IMR-90 (cell line): ENCODE results near the gene RNASET2. TPM values are rescaled to one million over a fixed set of nuclear protein-coding genes. Genes with fewer than 3 reads are reported as not detected.

Experiments
- ATAC-seq: fragments of 200-7000 bp; cut with Tn5 transposase; 2 replicates; pipeline ENCODE4 v1.9.1; 2020; ENCODE audit warnings: low read depth, mild to moderate bottlenecking, moderate library complexity
- BruUV-seq: library from RNA; stranded (reverse); fragments of 400-500 nt; replicated peaks from 2 replicates; lab custom pipeline; 2021; lab: Mats Ljungman, UMichigan
- CTCF ChIA-PET: fragments of 300-600 bp; formaldehyde crosslinking; extraction: SDS; loops from one replicate; lab custom pipeline; 2021; ENCODE audit warnings: antibody characterized with exemption; lab: Yijun Ruan, JAX
- POLR2A ChIA-PET: fragments of 300-600 bp; sonication (Branson Sonifier 250); formaldehyde crosslinking; loops from one replicate; lab custom pipeline; 2022; ENCODE audit warnings: antibody characterized with exemption; ENCODE audit not compliant: unreplicated experiment; lab: Charles Lee
- DNase-seq: peaks from one replicate; pipeline ENCODE4 v3.0.0; 2013
- H2AFZ ChIP-seq: replicated peaks from 2 replicates; pipeline ENCODE3; 2013; ENCODE audit warnings: low read length, mild to moderate bottlenecking; ENCODE audit not compliant: poor library complexity
- H2AK5ac ChIP-seq: 2 replicates; pipeline ENCODE4 v1.6.1; 2013; ENCODE audit warnings: low read depth, low read length, inconsistent platforms
- H2AK9ac ChIP-seq: replicated peaks from 2 replicates; pipeline ENCODE3; 2013; ENCODE audit warnings: mild to moderate bottlenecking, low read depth, low read length, moderate library complexity; ENCODE audit not compliant: poor library complexity
- H2BK120ac ChIP-seq: 2 replicates; pipeline ENCODE4 v1.6.1; 2013; ENCODE audit warnings: low read depth, low read length, inconsistent platforms
- H2BK15ac ChIP-seq: 3 replicates; pipeline ENCODE4 v1.6.1; 2013; ENCODE audit warnings: low read depth, low read length, inconsistent platforms
- H2BK20ac ChIP-seq: 2 replicates; pipeline ENCODE4 v1.6.1; 2013; ENCODE audit warnings: low read depth, mild to moderate bottlenecking, inconsistent platforms, low read length, moderate library complexity
- H2BK5ac ChIP-seq: 2 replicates; pipeline ENCODE4 v1.6.1; 2013; ENCODE audit warnings: mild to moderate bottlenecking, low read depth, low read length, inconsistent platforms; ENCODE audit not compliant: poor library complexity, severe bottlenecking
- H3K14ac ChIP-seq: replicated peaks from 2 replicates; pipeline ENCODE4 v1.6.1; 2013; ENCODE audit warnings: low read depth, low read length, inconsistent platforms
- H3K18ac ChIP-seq: 2 replicates; pipeline ENCODE4 v1.6.1; 2013; ENCODE audit warnings: low read depth, low read length, control low read depth
- H3K23ac ChIP-seq: 2 replicates; pipeline ENCODE4 v1.6.1; 2013; ENCODE audit warnings: low read depth, low read length, inconsistent platforms
- H3K27ac ChIP-seq: 2 replicates; pipeline ENCODE4 v1.5.1; 2013; ENCODE audit warnings: mild to moderate bottlenecking, control low read depth, low read length; ENCODE audit not compliant: insufficient read depth
- H3K27me3 ChIP-seq: 2 replicates; pipeline ENCODE4 v1.6.1; 2013; ENCODE audit warnings: low read length; ENCODE audit not compliant: control insufficient read depth, insufficient read depth
- H3K36me3 ChIP-seq: 2 replicates; pipeline ENCODE4 v1.6.1; 2013; ENCODE audit warnings: low read length, mixed read lengths; ENCODE audit not compliant: control insufficient read depth, insufficient read depth
- H3K4ac ChIP-seq: 2 replicates; pipeline ENCODE4 v1.6.1; 2013; ENCODE audit warnings: low read depth, low read length, inconsistent platforms
- H3K4me1 ChIP-seq: 2 replicates; pipeline ENCODE4 v1.6.1; 2013; ENCODE audit warnings: low read length, mixed read lengths; ENCODE audit not compliant: control insufficient read depth, insufficient read depth
- H3K4me2 ChIP-seq: 2 replicates; pipeline ENCODE4 v1.6.1; 2013; ENCODE audit warnings: low read depth, mild to moderate bottlenecking, control low read depth, low read length, moderate library complexity
- H3K4me3 ChIP-seq: 2 replicates; pipeline ENCODE4 v1.5.1; 2013; ENCODE audit warnings: low read depth, mild to moderate bottlenecking, control low read depth, low read length, moderate library complexity; ENCODE audit not compliant: insufficient read depth
- H3K56ac ChIP-seq: 2 replicates; pipeline ENCODE4 v1.6.1; 2013; ENCODE audit warnings: low read length, inconsistent platforms; ENCODE audit not compliant: insufficient read depth; ENCODE audit errors: extremely low read depth
- H3K79me1 ChIP-seq, 2 experiments: 2 replicates each; pipeline ENCODE4 v1.6.1; 2013; ENCODE audit warnings: low read length in 2 of 2, inconsistent platforms in 1 of 2, low read depth in 1 of 2
- H3K9ac ChIP-seq: 2 replicates; pipeline ENCODE4 v1.6.1; 2013; ENCODE audit warnings: low read depth, low read length, control low read depth
- H3K9me1 ChIP-seq: 2 replicates; pipeline ENCODE4 v1.6.1; 2013; ENCODE audit warnings: low read length, inconsistent platforms; ENCODE audit not compliant: insufficient read depth
- H3K9me3 ChIP-seq: 2 replicates; pipeline ENCODE4 v1.6.1; 2013; ENCODE audit warnings: low read length; ENCODE audit not compliant: control insufficient read depth, insufficient read depth
- H4K20me1 ChIP-seq: 2 replicates; pipeline ENCODE4 v1.6.1; 2013; ENCODE audit warnings: low read length, inconsistent platforms; ENCODE audit not compliant: insufficient read depth
- H4K5ac ChIP-seq: 2 replicates; pipeline ENCODE4 v1.6.1; 2013; ENCODE audit warnings: mild to moderate bottlenecking, low read depth, low read length, control low read depth
- H4K8ac ChIP-seq, 2 experiments: 2 replicates each; pipeline ENCODE4 v1.6.1; 2013; ENCODE audit warnings: low read depth in 2 of 2, low read length in 2 of 2, control low read depth in 1 of 2, inconsistent platforms in 1 of 2
- H4K91ac ChIP-seq: 2 replicates; pipeline ENCODE4 v1.6.1; 2013; ENCODE audit warnings: low read depth, low read length, inconsistent platforms; ENCODE audit not compliant: insufficient read depth
- CEBPB ChIP-seq: IDR thresholded peaks from 2 replicates; pipeline ENCODE4 v1.6.1; 2012; ENCODE audit warnings: low read depth, low read length, improper control_type of control experiment
- CHD1 ChIP-seq: IDR thresholded peaks from 2 replicates; pipeline ENCODE4 v1.6.1; 2012; ENCODE audit warnings: low read depth, low read length, improper control_type of control experiment
- CTCF ChIP-seq: conservative IDR thresholded peaks from 2 replicates; pipeline ENCODE4 v1.5.1; 2012; ENCODE audit warnings: mild to moderate bottlenecking, low read depth, low read length, improper control_type of control experiment
- FOS ChIP-seq: fragments of 150-350 bp; IDR thresholded peaks from 2 replicates; pipeline ENCODE4 v1.6.1; 2016; ENCODE audit warnings: low read depth, low read length
- MAFK ChIP-seq: IDR thresholded peaks from 2 replicates; pipeline ENCODE4 v1.6.1; 2012; ENCODE audit warnings: low read depth, low read length, improper control_type of control experiment
- MAZ ChIP-seq: IDR thresholded peaks from 2 replicates; pipeline ENCODE4 v1.6.1; 2012; ENCODE audit warnings: low read depth, mild to moderate bottlenecking, low read length, improper control_type of control experiment, moderate library complexity, borderline replicate concordance
- MXI1 ChIP-seq: IDR thresholded peaks from 2 replicates; pipeline ENCODE4 v1.6.1; 2012; ENCODE audit warnings: low read depth, mild to moderate bottlenecking, low read length, moderate library complexity, borderline replicate concordance
- NFE2L2 ChIP-seq: fragments of 150-350 bp; IDR thresholded peaks from 2 replicates; pipeline ENCODE4 v1.6.1; 2016; ENCODE audit warnings: low read depth, mild to moderate bottlenecking, low read length
- POLR2A ChIP-seq: IDR thresholded peaks from 2 replicates; pipeline ENCODE4 v1.6.1; 2012; ENCODE audit warnings: mild to moderate bottlenecking, low read depth, low read length
- RAD21 ChIP-seq: IDR thresholded peaks from 2 replicates; pipeline ENCODE4 v1.6.1; 2012; ENCODE audit warnings: low read length, improper control_type of control experiment
- RCOR1 ChIP-seq: IDR thresholded peaks from 2 replicates; pipeline ENCODE4 v1.6.1; 2012; ENCODE audit warnings: mild to moderate bottlenecking, low read length, improper control_type of control experiment; ENCODE audit not compliant: insufficient replicate concordance
- RFX5 ChIP-seq: IDR thresholded peaks from 2 replicates; pipeline ENCODE4 v1.8.0; 2012; ENCODE audit warnings: low read depth, mild to moderate bottlenecking, low read length, moderate library complexity
- SMC3 ChIP-seq: fragments of 150-350 bp; IDR thresholded peaks from 2 replicates; pipeline ENCODE4 v1.6.1; 2016; ENCODE audit warnings: low read depth, mild to moderate bottlenecking, antibody characterized with exemption, low read length, moderate library complexity
- WGBS, 2 experiments: methylation state at CpG; one replicate each; pipeline versions ENCODE4 v1.1.5 to v1.1.7; 2013; ENCODE audit warnings: missing lambda C conversion rate in 2 of 2; ENCODE audit not compliant: insufficient read length in 1 of 2; ENCODE audit errors: extremely low coverage in 2 of 2; 5-methylcytosine and 5-hydroxymethylcytosine counted together
- dilution Hi-C: fragments of 300-500 bp; cut with HindIII; formaldehyde crosslinking; loops from one replicate; pipeline ENCODE4 v1.14.3; 2018; ENCODE audit warnings: low sequenced_read_pairs; ENCODE audit not compliant: unreplicated experiment
- in situ Hi-C: fragments of 300-500 bp; cut with MboI; formaldehyde crosslinking; loops from 3 replicates; pipeline ENCODE4 v1.14.3; 2019; ENCODE audit warnings: low sequenced_read_pairs, inconsistent platforms, mixed read lengths
- intact Hi-C: fragments of 100-400 bp; cut with micrococcal nuclease; formaldehyde crosslinking; loops from 2 replicates; pipeline ENCODE4 v1.10.0; 2022
- polyA plus RNA-seq, 3 experiments: library from polyadenylated mRNA; depleted of rRNA; stranded (reverse); fragments of >200 nt; gene quantifications; 2 replicates each; pipeline ENCODE4 v1.2.3, GENCODE V29; 2012; ENCODE audit warnings: low replicate concordance in 1 of 3
- total RNA-seq: library from RNA; depleted of rRNA; stranded (reverse); fragments of >200 nt; gene quantifications from 2 replicates; pipeline ENCODE4 v1.2.3, GENCODE V29; 2012
- TF ChIP-seq, protein P1 (sequence below): fragments of 150-350 bp; IDR thresholded peaks from 2 replicates; pipeline ENCODE4 v1.6.1; 2016; ENCODE audit warnings: low read depth, mild to moderate bottlenecking, low read length, moderate library complexity, borderline replicate concordance
- TF ChIP-seq, protein P2 (sequence below): fragments of 150-350 bp; IDR thresholded peaks from 2 replicates; pipeline ENCODE4 v1.6.1; 2017; ENCODE audit warnings: mild to moderate bottlenecking, antibody characterized with exemption, low read length, low read depth

The RNASET2 gene
- total and polyA plus RNA-seq, 2 of the 4 experiments (the other 2 are of a cell fraction): 13.6 to 24.9 TPM

GRCh38 chr6:166939345-166939744 lies 17.0 kb downstream of the RNASET2 start:
- no peak overlapping the region for H4K91ac ChIP-seq
- intact Hi-C loops (no loop called here), in situ Hi-C loops (no loop called here), dilution Hi-C loops (no loop called here)
- peaks cover 6% of the 10 kb centered on the region; the same call in 1 of the 2 replicates for H3K36me3 ChIP-seq
- H2AK5ac ChIP-seq: no peak overlapping the region
- no peak overlapping the region for H3K23ac ChIP-seq
- no peak for DNase-seq
- H3K9me1 ChIP-seq: no peaks in the 10 kb centered on the region
- H3K9me3 ChIP-seq: no peaks in the 10 kb centered on the region
- H4K20me1 ChIP-seq: no peaks in the 10 kb centered on the region
- ChIA-PET CTCF (interaction anchor here (0.6 kb wide), 1 partner anchor 11 kb away, joined by 3 read pairs; no protein-coding TSS in a partner anchor), POLR2A (no interaction called here)
- no peak overlapping the region for H3K18ac ChIP-seq
- H2BK20ac ChIP-seq: no peak overlapping the region
- H2AK9ac ChIP-seq: no peak overlapping the region
- no peak overlapping the region for H3K14ac ChIP-seq
- no peak overlapping the region for H3K9ac ChIP-seq
- H2AFZ ChIP-seq: no peak overlapping the region
- H3K27ac ChIP-seq: no peak overlapping the region
- H2BK15ac ChIP-seq: no peak overlapping the region
- H3K56ac ChIP-seq: no peak overlapping the region
- H3K27me3 ChIP-seq: no peaks in the 10 kb centered on the region
- H3K4me3 ChIP-seq: no peak overlapping the region
- H2BK5ac ChIP-seq: no peak overlapping the region
- no peak overlapping the region for H3K4ac ChIP-seq
- TF ChIP-seq MXI1 (no peak), NFE2L2 (no peak), FOS (no peak), CTCF (no peak), RAD21 (no peak), CEBPB (no peak), RCOR1 (no peak), SMC3 (no peak), POLR2A (no peak), RFX5 (no peak), MAFK (no peak), CHD1 (no peak), MAZ (no peak)
- TF ChIP-seq, protein P1, sequence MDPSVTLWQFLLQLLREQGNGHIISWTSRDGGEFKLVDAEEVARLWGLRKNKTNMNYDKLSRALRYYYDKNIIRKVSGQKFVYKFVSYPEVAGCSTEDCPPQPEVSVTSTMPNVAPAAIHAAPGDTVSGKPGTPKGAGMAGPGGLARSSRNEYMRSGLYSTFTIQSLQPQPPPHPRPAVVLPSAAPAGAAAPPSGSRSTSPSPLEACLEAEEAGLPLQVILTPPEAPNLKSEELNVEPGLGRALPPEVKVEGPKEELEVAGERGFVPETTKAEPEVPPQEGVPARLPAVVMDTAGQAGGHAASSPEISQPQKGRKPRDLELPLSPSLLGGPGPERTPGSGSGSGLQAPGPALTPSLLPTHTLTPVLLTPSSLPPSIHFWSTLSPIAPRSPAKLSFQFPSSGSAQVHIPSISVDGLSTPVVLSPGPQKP: no peak
- TF ChIP-seq, protein P2, sequence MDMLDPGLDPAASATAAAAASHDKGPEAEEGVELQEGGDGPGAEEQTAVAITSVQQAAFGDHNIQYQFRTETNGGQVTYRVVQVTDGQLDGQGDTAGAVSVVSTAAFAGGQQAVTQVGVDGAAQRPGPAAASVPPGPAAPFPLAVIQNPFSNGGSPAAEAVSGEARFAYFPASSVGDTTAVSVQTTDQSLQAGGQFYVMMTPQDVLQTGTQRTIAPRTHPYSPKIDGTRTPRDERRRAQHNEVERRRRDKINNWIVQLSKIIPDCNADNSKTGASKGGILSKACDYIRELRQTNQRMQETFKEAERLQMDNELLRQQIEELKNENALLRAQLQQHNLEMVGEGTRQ: no peak
- H3K4me2 ChIP-seq: no peak overlapping the region
- no peaks in the 10 kb centered on the region for H3K79me1 ChIP-seq
- H3K4me1 ChIP-seq: no peaks in the 10 kb centered on the region
- H4K5ac ChIP-seq: no peak overlapping the region
- H4K8ac ChIP-seq: no peak overlapping the region
- WGBS, 2 experiments: no CpG with 5 or more reads among the region's 4 CpGs
- BruUV-seq: no TSS peak
- no peak for ATAC-seq
- no peak overlapping the region for H2BK120ac ChIP-seq
